Keratinocyte (primary cell): ENCODE measurements around the gene ADGRV1. TPM values are rescaled to one million over a fixed set of nuclear protein-coding genes. Genes with fewer than 3 reads are reported as not detected.
"Not testable (repeated sequence)": the region's sequence is repeated elsewhere in the genome, so short reads cannot be mapped to it uniquely, and the experiment has no call there.

ENCODE experiments used
- DNase-seq: peaks from one replicate; pipeline ENCODE4 v3.0.0-alpha.2; 2011; ENCODE audit warnings: low read depth, missing footprints, low spot score
- FAIRE-seq: peaks from 2 replicates; lab custom pipeline; 2011; peaks lifted over from hg19 to GRCh38; lab: Jason Lieb, UNC
- H2AFZ ChIP-seq: 2 replicates; pipeline ENCODE4 v1.6.0; 2012; ENCODE audit warnings: low read length, control low read depth, inconsistent platforms; ENCODE audit not compliant: control insufficient read depth
- H3K27ac ChIP-seq: 2 replicates; pipeline ENCODE4 v1.5.1; 2011; ENCODE audit warnings: low read length; ENCODE audit not compliant: control insufficient read depth, insufficient read depth
- H3K27me3 ChIP-seq: 3 replicates; pipeline ENCODE4 v1.6.0; 2011; ENCODE audit warnings: low read length; ENCODE audit not compliant: control insufficient read depth, insufficient read depth; ENCODE audit errors: extremely low read depth
- H3K36me3 ChIP-seq, 2 experiments: 2 replicates in 1 of 2; 3 replicates in 1 of 2; pipeline ENCODE4 v1.5.1; 2011; ENCODE audit warnings: low read length in 2 of 2, mild to moderate bottlenecking in 1 of 2; ENCODE audit not compliant: control insufficient read depth in 2 of 2, insufficient read depth in 2 of 2; ENCODE audit errors: extremely low read depth in 1 of 2
- H3K4me1 ChIP-seq: 3 replicates; pipeline ENCODE4 v1.5.1; 2011; ENCODE audit warnings: low read length; ENCODE audit not compliant: control insufficient read depth, insufficient read depth; ENCODE audit errors: extremely low read depth
- H3K4me2 ChIP-seq: 3 replicates; pipeline ENCODE4 v1.6.0; 2011; ENCODE audit warnings: low read depth, low read length; ENCODE audit not compliant: control insufficient read depth, insufficient read depth; ENCODE audit errors: extremely low read depth
- H3K4me3 ChIP-seq, 3 experiments: fragments of 200-600 bp in 1 of 3; sonication (generic) in 1 of 3; 2 replicates in 2 of 3; 3 replicates in 1 of 3; pipeline ENCODE4 v1.5.1; 2011 to 2016; ENCODE audit warnings: low read length in 3 of 3, mild to moderate bottlenecking in 3 of 3, control low read depth in 2 of 3, inconsistent platforms in 1 of 3, low read depth in 1 of 3, mixed read lengths in 1 of 3, mixed run types in 1 of 3, moderate library complexity in 1 of 3; ENCODE audit not compliant: control insufficient read depth in 2 of 3, insufficient read depth in 2 of 3; ENCODE audit errors: extremely low read depth in 1 of 3
- H3K79me2 ChIP-seq: 2 replicates; pipeline ENCODE4 v1.6.0; 2012; ENCODE audit warnings: low read length; ENCODE audit not compliant: control insufficient read depth, insufficient read depth
- H3K9ac ChIP-seq: 3 replicates; pipeline ENCODE4 v1.6.0; 2011; ENCODE audit warnings: low read length; ENCODE audit not compliant: control insufficient read depth, insufficient read depth; ENCODE audit errors: extremely low read depth
- H3K9me1 ChIP-seq: 3 replicates; pipeline ENCODE4 v1.6.0; 2011; ENCODE audit warnings: low read length; ENCODE audit not compliant: control insufficient read depth, insufficient read depth; ENCODE audit errors: extremely low read depth
- H3K9me3 ChIP-seq: 2 replicates; pipeline ENCODE4 v1.5.1; 2012; ENCODE audit warnings: low read depth, low read length; ENCODE audit not compliant: control insufficient read depth
- H4K20me1 ChIP-seq: 3 replicates; pipeline ENCODE4 v1.6.0; 2011; ENCODE audit warnings: low read length; ENCODE audit not compliant: control insufficient read depth, insufficient read depth; ENCODE audit errors: extremely low read depth
- CTCF ChIP-seq, 3 experiments: IDR thresholded peaks in 1 of 3; conservative IDR thresholded peaks in 1 of 3; optimal IDR thresholded peaks in 1 of 3; 2 replicates in 2 of 3; 3 replicates in 1 of 3; pipeline versions ENCODE3 to v1.5.1; 2011; ENCODE audit warnings: low read length in 3 of 3, mild to moderate bottlenecking in 3 of 3, moderate library complexity in 2 of 3, control low read depth in 1 of 3, inconsistent platforms in 1 of 3; ENCODE audit not compliant: insufficient read depth in 2 of 3; ENCODE audit errors: extremely low read depth in 1 of 3
- EZH2 ChIP-seq: IDR thresholded peaks from one replicate; pipeline ENCODE4 v1.6.1; 2012; ENCODE audit warnings: inconsistent platforms, mild to moderate bottlenecking, low read length, moderate library complexity
- dilution Hi-C: fragments of 300-500 bp; cut with MboI; formaldehyde crosslinking; loops from one replicate; pipeline ENCODE4 v1.7.0; 2020; ENCODE audit warnings: low sequenced_read_pairs; ENCODE audit not compliant: extremely low pct_ligation_motif_present
- polyA plus RNA-seq, 5 experiments: library from polyadenylated mRNA; depleted of rRNA in 3 of 5; stranded (reverse) in 3 of 5; stranded (forward) in 1 of 5; unstranded in 1 of 5; fragments of >200 nt; gene quantifications; 1 replicate in 1 of 5; 2 replicates in 3 of 5; 3 replicates in 1 of 5; pipeline versions ENCODE4 v1.2.1 to v1.2.3, GENCODE V29; 2011 to 2012; ENCODE audit warnings: missing spikeins in 2 of 5, low read depth in 1 of 5, low replicate concordance in 1 of 5

ADGRV1 gene
- polyA plus RNA-seq, 1 donor (not counting 4 experiments of a cell fraction or from before 2014, with no cell fraction given) = 0.05 TPM

- H3K36me3 ChIP-seq = no peaks in the 10 kb centered on the region
- H3K4me3 ChIP-seq = no peak overlapping the region
- H3K9me1 ChIP-seq = no peaks in the 10 kb centered on the region
- H3K9ac ChIP-seq = no peak overlapping the region
- no peak overlapping the region for H3K27ac ChIP-seq
- H4K20me1 ChIP-seq = no peaks in the 10 kb centered on the region
- H3K27me3 ChIP-seq = no peaks in the 10 kb centered on the region
- TF ChIP-seq CTCF (optimal IDR thresholded peaks at IDR 0.05 in 1 of 3, IDR thresholded peaks at IDR 0.05 in 1 of 3, conservative IDR thresholded peaks at IDR 0.05 in 1 of 3; ENCODE audit: extremely low read depth in 1 of 3, insufficient read depth in 2 of 3, low read length in 3 of 3) (no peak), EZH2 (no peak)
- no peak overlapping the region for H3K4me2 ChIP-seq
- no peaks in the 10 kb centered on the region for H3K9me3 ChIP-seq
- DNase-seq = no peak
- no peaks in the 10 kb centered on the region for H3K4me1 ChIP-seq
- H3K79me2 ChIP-seq = no peaks in the 10 kb centered on the region
- no peak for FAIRE-seq
- no peak overlapping the region for H2AFZ ChIP-seq
- dilution Hi-C loops = no loop called here
Measured at GRCh38 chr5:90586469-90586868, 27.9 kb downstream of the ADGRV1 start.

GRCh38 chr5:90590170-90590569, 31.6 kb downstream of the ADGRV1 start:
- no peaks in the 10 kb centered on the region for H3K79me2 ChIP-seq
- no peaks in the 10 kb centered on the region for H3K36me3 ChIP-seq
- H2AFZ ChIP-seq = no peak overlapping the region
- DNase-seq = no peak
- no peaks in the 10 kb centered on the region for H4K20me1 ChIP-seq
- no peak overlapping the region for H3K4me2 ChIP-seq
- no peaks in the 10 kb centered on the region for H3K9me1 ChIP-seq
- FAIRE-seq = no peak
- H3K9ac ChIP-seq = no peak overlapping the region
- no peak overlapping the region for H3K4me3 ChIP-seq
- no peak overlapping the region for H3K27ac ChIP-seq
- TF ChIP-seq EZH2 (no peak), CTCF (optimal IDR thresholded peaks at IDR 0.05 in 1 of 3, IDR thresholded peaks at IDR 0.05 in 1 of 3, conservative IDR thresholded peaks at IDR 0.05 in 1 of 3; ENCODE audit: extremely low read depth in 1 of 3, insufficient read depth in 2 of 3, low read length in 3 of 3) (no peak)
- H3K27me3 ChIP-seq = no peaks in the 10 kb centered on the region
- no peaks in the 10 kb centered on the region for H3K4me1 ChIP-seq
- dilution Hi-C loops = no loop called here
- no peaks in the 10 kb centered on the region for H3K9me3 ChIP-seq

DNA sequence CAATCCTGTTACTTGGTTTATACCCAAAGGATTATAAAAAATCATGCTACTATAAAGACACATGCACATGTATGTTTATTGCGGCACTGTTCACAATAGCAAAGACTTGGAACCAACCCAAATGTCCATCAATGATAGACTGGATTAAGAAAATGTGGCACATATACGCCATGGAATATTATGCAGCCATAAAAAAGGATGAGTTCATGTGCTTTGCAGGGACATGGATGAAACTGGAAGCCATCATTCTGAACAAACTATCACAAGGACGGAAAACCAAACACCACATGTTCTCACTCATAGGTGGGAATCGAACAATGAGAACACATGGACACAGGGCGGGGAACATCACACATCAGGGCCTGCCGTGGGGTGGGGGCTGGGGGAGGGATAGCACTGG, 34.5 kb downstream of the ADGRV1 start:
- H3K9me3 ChIP-seq, H2AFZ ChIP-seq, H3K4me1 ChIP-seq, H3K79me2 ChIP-seq, H3K4me3 ChIP-seq, H3K9ac ChIP-seq, H3K27me3 ChIP-seq, H3K27ac ChIP-seq, H3K9me1 ChIP-seq, H3K36me3 ChIP-seq, H4K20me1 ChIP-seq, FAIRE-seq, DNase-seq, dilution Hi-C loops, H3K4me2 ChIP-seq: not testable (repeated sequence)

DNA sequence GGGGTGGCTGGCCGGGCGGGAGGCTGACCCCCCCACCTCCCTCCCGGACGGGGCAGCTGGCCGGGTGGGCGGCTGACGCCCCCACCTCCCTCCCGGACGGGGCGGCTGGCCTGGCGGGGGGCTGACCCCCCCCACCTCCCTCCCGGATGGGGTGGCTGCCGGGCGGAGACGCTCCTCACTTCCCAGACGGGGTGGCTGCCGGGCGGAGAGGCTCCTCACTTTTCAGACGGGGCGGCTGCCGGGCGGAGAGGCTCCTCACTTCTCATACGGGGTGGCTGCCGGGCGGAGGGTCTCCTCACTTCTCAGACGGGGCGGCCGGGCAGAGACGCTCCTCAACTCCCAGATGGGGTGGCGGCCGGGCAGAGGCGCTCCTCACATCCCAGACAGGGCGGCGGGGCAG, 37.2 kb downstream of the ADGRV1 start:
- H3K4me2 ChIP-seq, H3K9me3 ChIP-seq, H3K36me3 ChIP-seq, H3K9ac ChIP-seq, DNase-seq, H2AFZ ChIP-seq, H3K9me1 ChIP-seq, H3K4me1 ChIP-seq, H3K27me3 ChIP-seq, H4K20me1 ChIP-seq, H3K27ac ChIP-seq, H3K79me2 ChIP-seq, FAIRE-seq, H3K4me3 ChIP-seq, dilution Hi-C loops: not testable (repeated sequence)
